B cell (primary cell): ENCODE results near the gene CYTL1. TPM values are rescaled to one million over a fixed set of nuclear protein-coding genes. Genes with fewer than 3 reads are reported as not detected.

Experiments
- ATAC-seq: fragments of 200-7000 bp; cut with Tn5 transposase; one replicate; pipeline ENCODE4 v1.10.0; 2021; ENCODE audit warnings: low read depth, mild to moderate bottlenecking, moderate number of reproducible peaks, moderate library complexity
- CTCF ChIA-PET: fragments of 350-600 bp; sonication (Branson Sonifier 250); formaldehyde crosslinking; loops from one replicate; lab custom pipeline; 2021; ENCODE audit warnings: antibody characterized with exemption, inconsistent platforms; lab: Charles Lee
- POLR2A ChIA-PET: fragments of 350-600 bp; sonication (Branson Sonifier 250); formaldehyde crosslinking; loops from one replicate; lab custom pipeline; 2021; ENCODE audit warnings: antibody characterized with exemption; lab: Charles Lee
- DNase-seq: peaks from one replicate; pipeline ENCODE4 v3.0.0; 2013
- H2AFZ ChIP-seq: 2 replicates; pipeline ENCODE4 v1.6.1; 2012; ENCODE audit warnings: mild to moderate bottlenecking, low read depth, low read length; ENCODE audit not compliant: insufficient read depth, poor library complexity, severe bottlenecking
- H3K27ac ChIP-seq, 2 donors: 1 replicate in 1 of 2; 2 replicates in 1 of 2; pipeline ENCODE4 v1.5.1; 2012 to 2013; ENCODE audit warnings: low read length in 2 of 2, mild to moderate bottlenecking in 2 of 2, moderate library complexity in 1 of 2
- H3K27me3 ChIP-seq, 4 experiments: fragments of 200-600 bp in 1 of 4; sonication (generic) in 1 of 4; replicated peaks in 1 of 4; 1 replicate in 2 of 4; 2 replicates in 2 of 4; pipeline versions ENCODE4 v1.6.1 to v1.7.0; 2013 to 2016; ENCODE audit warnings: low read length in 3 of 4, mild to moderate bottlenecking in 2 of 4, mixed read lengths in 1 of 4, moderate library complexity in 1 of 4; ENCODE audit not compliant: insufficient read depth in 4 of 4, control insufficient read depth in 3 of 4; ENCODE audit errors: control extremely low read depth in 1 of 4
- H3K36me3 ChIP-seq, 2 experiments: replicated peaks in 1 of 2; 1 replicate in 1 of 2; 2 replicates in 1 of 2; pipeline versions ENCODE4 v1.6.1 to v1.7.1; 2013; ENCODE audit warnings: low read length in 1 of 2; ENCODE audit not compliant: insufficient read depth in 2 of 2, control insufficient read depth in 1 of 2; ENCODE audit errors: control extremely low read depth in 1 of 2, extremely low read depth in 1 of 2
- H3K4me1 ChIP-seq, 2 donors: fragments of 200-600 bp in 1 of 2; sonication (generic) in 1 of 2; 1 replicate in 1 of 2; 2 replicates in 1 of 2; pipeline versions ENCODE4 v1.5.1 to v1.6.1; 2013 to 2017; ENCODE audit warnings: low read length in 2 of 2; ENCODE audit not compliant: control insufficient read depth in 2 of 2, insufficient read depth in 2 of 2
- H3K4me2 ChIP-seq: replicated peaks from 2 replicates; pipeline ENCODE3; 2012; ENCODE audit warnings: mild to moderate bottlenecking, low read depth, low read length; ENCODE audit not compliant: poor library complexity, severe bottlenecking
- H3K4me3 ChIP-seq, 5 experiments: fragments of 200-600 bp in 1 of 5; sonication (generic) in 1 of 5; 1 replicate in 3 of 5; 2 replicates in 2 of 5; pipeline versions ENCODE4 v1.5.1 to v1.7.0; 2011 to 2016; ENCODE audit warnings: low read length in 4 of 5, mild to moderate bottlenecking in 4 of 5, low read depth in 2 of 5, control low read depth in 1 of 5, moderate library complexity in 1 of 5; ENCODE audit not compliant: insufficient read depth in 1 of 5; ENCODE audit errors: control extremely low read depth in 1 of 5, extremely low read depth in 1 of 5
- H3K79me2 ChIP-seq: fragments of 200-600 bp; sonication (generic); one replicate; pipeline ENCODE4 v1.6.0; 2016; ENCODE audit warnings: low read length; ENCODE audit not compliant: control insufficient read depth, insufficient read depth
- H3K9ac ChIP-seq: fragments of 200-600 bp; sonication (generic); 2 replicates; pipeline ENCODE4 v1.6.1; 2017; ENCODE audit warnings: mild to moderate bottlenecking, low read length, moderate library complexity
- H3K9me3 ChIP-seq, 3 donors: one replicate each; pipeline versions ENCODE4 v1.6.1 to v1.7.1; 2013; ENCODE audit warnings: low read length in 2 of 3; ENCODE audit not compliant: control insufficient read depth in 2 of 3, insufficient read depth in 1 of 3; ENCODE audit errors: control extremely low read depth in 1 of 3
- H4K20me1 ChIP-seq: 2 replicates; pipeline ENCODE4 v1.6.0; 2012; ENCODE audit warnings: mild to moderate bottlenecking, low read length; ENCODE audit not compliant: insufficient read depth, control insufficient read depth, poor library complexity, severe bottlenecking
- H3K27ac Mint-ChIP-seq: one replicate; pipeline ENCODE4 v1.8.0; 2021; ENCODE audit warnings: mixed read lengths
- H3K27me3 Mint-ChIP-seq: one replicate; pipeline ENCODE4 v1.8.0; 2021; ENCODE audit warnings: mixed read lengths
- H3K4me1 Mint-ChIP-seq: one replicate; pipeline ENCODE4 v1.8.0; 2021; ENCODE audit warnings: mixed read lengths
- H3K4me3 Mint-ChIP-seq: one replicate; pipeline ENCODE4 v1.8.0; 2021; ENCODE audit warnings: mixed read lengths
- H3K9me3 Mint-ChIP-seq: one replicate; pipeline ENCODE4 v1.8.0; 2022; ENCODE audit warnings: mixed read lengths; ENCODE audit not compliant: insufficient read depth
- EZH2 ChIP-seq: IDR thresholded peaks from 2 replicates; pipeline ENCODE4 v1.6.1; 2012; ENCODE audit warnings: borderline replicate concordance, low read depth, mild to moderate bottlenecking, moderate library complexity, low read length; ENCODE audit not compliant: insufficient read depth, poor library complexity, severe bottlenecking
- WGBS: methylation state at CpG from one replicate; pipeline ENCODE4 v1.1.5; 2013; ENCODE audit warnings: missing lambda C conversion rate; ENCODE audit not compliant: insufficient coverage; 5-methylcytosine and 5-hydroxymethylcytosine counted together
- intact Hi-C: fragments of 100-400 bp; cut with micrococcal nuclease; formaldehyde crosslinking; loops from one replicate; pipeline ENCODE4 v1.10.0; 2022
- polyA plus RNA-seq: library from polyadenylated mRNA; depleted of rRNA; stranded (reverse); fragments of >200 nt; gene quantifications from 2 replicates; pipeline ENCODE4 v1.2.3, GENCODE V29; 2012
- total RNA-seq, 2 donors: library from RNA; stranded (reverse); fragments of 120-200 nt in 1 of 2; gene quantifications; 1 replicate in 1 of 2; 2 replicates in 1 of 2; pipeline versions ENCODE4 v1.2.3 to v1.2.4, GENCODE V29; 2013 to 2022
- TF ChIP-seq, protein P1 (sequence below): fragments of 200-600 bp; IDR thresholded peaks from one replicate; pipeline ENCODE4 v1.8.0; 2022; ENCODE audit warnings: antibody characterized with exemption, mild to moderate bottlenecking

The CYTL1 gene
- total and polyA plus RNA-seq, 2 donors (not counting 1 experiment from before 2014, with no cell fraction given) = not detected

- no peak overlapping the region for H2AFZ ChIP-seq
- H3K27ac ChIP-seq = no peak overlapping the region
- Mint-ChIP-seq H3K4me1 (no peaks in the 10 kb centered on the region), H3K4me3 (no peak overlapping the region), H3K27me3 (peaks cover 43% of the 10 kb centered on the region), H3K27ac (no peak overlapping the region), H3K9me3 (no peaks in the 10 kb centered on the region)
- no peak overlapping the region for H3K9ac ChIP-seq
- CTCF ChIA-PET = no interaction called here
- intact Hi-C loops = no loop called here
- no peak for TF ChIP-seq EZH2
- TF ChIP-seq, protein P1, sequence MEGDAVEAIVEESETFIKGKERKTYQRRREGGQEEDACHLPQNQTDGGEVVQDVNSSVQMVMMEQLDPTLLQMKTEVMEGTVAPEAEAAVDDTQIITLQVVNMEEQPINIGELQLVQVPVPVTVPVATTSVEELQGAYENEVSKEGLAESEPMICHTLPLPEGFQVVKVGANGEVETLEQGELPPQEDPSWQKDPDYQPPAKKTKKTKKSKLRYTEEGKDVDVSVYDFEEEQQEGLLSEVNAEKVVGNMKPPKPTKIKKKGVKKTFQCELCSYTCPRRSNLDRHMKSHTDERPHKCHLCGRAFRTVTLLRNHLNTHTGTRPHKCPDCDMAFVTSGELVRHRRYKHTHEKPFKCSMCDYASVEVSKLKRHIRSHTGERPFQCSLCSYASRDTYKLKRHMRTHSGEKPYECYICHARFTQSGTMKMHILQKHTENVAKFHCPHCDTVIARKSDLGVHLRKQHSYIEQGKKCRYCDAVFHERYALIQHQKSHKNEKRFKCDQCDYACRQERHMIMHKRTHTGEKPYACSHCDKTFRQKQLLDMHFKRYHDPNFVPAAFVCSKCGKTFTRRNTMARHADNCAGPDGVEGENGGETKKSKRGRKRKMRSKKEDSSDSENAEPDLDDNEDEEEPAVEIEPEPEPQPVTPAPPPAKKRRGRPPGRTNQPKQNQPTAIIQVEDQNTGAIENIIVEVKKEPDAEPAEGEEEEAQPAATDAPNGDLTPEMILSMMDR = no peak
- ATAC-seq = no peak
- DNase-seq = no peak
- peaks cover 0 to 8% (median 3%) of the 10 kb centered on the region in 4 experiments for H3K27me3 ChIP-seq
- WGBS = 92% methylated on average over 8 of the region's 8 CpGs
- no peak overlapping the region for H3K4me2 ChIP-seq
- H3K36me3 ChIP-seq = no peaks in the 10 kb centered on the region
- H3K9me3 ChIP-seq = peaks cover 0 to 4% (median 0%) of the 10 kb centered on the region in 3 donors
- no peaks in the 10 kb centered on the region for H3K4me1 ChIP-seq
- POLR2A ChIA-PET = no interaction called here
- H3K4me3 ChIP-seq = no peak overlapping the region
- no peaks in the 10 kb centered on the region for H3K79me2 ChIP-seq
- no peaks in the 10 kb centered on the region for H4K20me1 ChIP-seq
Observed at GRCh38 chr4:5004496-5004895, 14.8 kb downstream of the CYTL1 start.

GRCh38 chr4:5003918-5004317 lies 15.3 kb downstream of the CYTL1 start:
- Histone ChIP-seq H3K9ac (no peak overlapping the region), H2AFZ (no peak overlapping the region)
- peaks cover 48% of the 10 kb centered on the region for H3K27me3 Mint-ChIP-seq

More at GRCh38 chr4:5003918-5004317, 15.3 kb downstream of the CYTL1 start:
- Histone ChIP-seq H3K4me1 (no peaks in the 10 kb centered on the region), H3K27ac (no peak overlapping the region), H3K79me2 (no peaks in the 10 kb centered on the region), H3K36me3 (no peaks in the 10 kb centered on the region), H3K27me3 (peaks cover 0 to 8% (median 3%) of the 10 kb centered on the region in 4 experiments), H3K9me3 (peaks cover 0 to 4% (median 0%) of the 10 kb centered on the region in 3 donors), H3K4me3 (no peak overlapping the region), H4K20me1 (no peaks in the 10 kb centered on the region), H3K4me2 (no peak overlapping the region)
- H3K4me1 Mint-ChIP-seq = no peaks in the 10 kb centered on the region
- H3K27ac Mint-ChIP-seq = no peak overlapping the region
- ATAC-seq (no peak), DNase-seq (no peak)
- POLR2A ChIA-PET = no interaction called here
- CTCF ChIA-PET = no interaction called here
- 97% methylated on average over 3 of the region's 3 CpGs for WGBS
- H3K4me3 Mint-ChIP-seq = no peak overlapping the region
- H3K9me3 Mint-ChIP-seq = no peaks in the 10 kb centered on the region
- TF ChIP-seq EZH2 = no peak
- TF ChIP-seq, protein P1 = no peak
- intact Hi-C loops = no loop called here
